DMS 273 (cell line): Measurements from ENCODE around the gene THYN1.
"Not testable (repeated sequence)": the region's sequence is repeated elsewhere in the genome, so short reads cannot be mapped to it uniquely, and the experiment has no call there.

Experiments used
- DNase-seq: peaks from one replicate; lab custom pipeline; 2025; ENCODE audit not compliant: unreplicated experiment; lab: John Stamatoyannopoulos, UW

Gene THYN1

GRCh38 chr11:134253188-134253993 is at the start of gene THYN1, which contains the start of gene ACAD8:
THYN1 (minus strand) TSS chr11:134253352; CDS start chr11:134252882, 470 bp downstream.
ACAD8 (plus strand) TSS chr11:134253568; CDS start chr11:134253601, 33 bp downstream.
- DNase-seq = peak; percentile 98

DNA sequence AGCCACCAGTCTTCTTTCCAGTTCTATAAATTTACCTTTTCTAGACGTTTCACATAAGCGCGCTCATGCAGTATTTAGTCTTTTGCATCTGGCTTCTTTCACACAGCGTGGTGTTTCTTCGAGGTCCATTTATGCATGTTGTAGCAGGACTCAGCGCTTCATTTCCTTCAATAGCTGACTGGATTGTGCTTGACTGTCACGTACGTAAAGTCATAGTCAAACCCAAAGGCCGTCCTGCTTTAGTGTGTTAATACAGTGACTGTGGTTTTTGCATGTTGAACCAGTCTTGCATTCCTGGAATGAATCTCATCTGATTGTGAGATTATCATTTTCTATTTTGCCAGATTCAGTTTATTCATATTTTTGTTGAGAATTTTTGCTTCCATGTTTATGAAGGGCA is 41.5 kb upstream of the THYN1 start:
- DNase-seq = no peak

DNA sequence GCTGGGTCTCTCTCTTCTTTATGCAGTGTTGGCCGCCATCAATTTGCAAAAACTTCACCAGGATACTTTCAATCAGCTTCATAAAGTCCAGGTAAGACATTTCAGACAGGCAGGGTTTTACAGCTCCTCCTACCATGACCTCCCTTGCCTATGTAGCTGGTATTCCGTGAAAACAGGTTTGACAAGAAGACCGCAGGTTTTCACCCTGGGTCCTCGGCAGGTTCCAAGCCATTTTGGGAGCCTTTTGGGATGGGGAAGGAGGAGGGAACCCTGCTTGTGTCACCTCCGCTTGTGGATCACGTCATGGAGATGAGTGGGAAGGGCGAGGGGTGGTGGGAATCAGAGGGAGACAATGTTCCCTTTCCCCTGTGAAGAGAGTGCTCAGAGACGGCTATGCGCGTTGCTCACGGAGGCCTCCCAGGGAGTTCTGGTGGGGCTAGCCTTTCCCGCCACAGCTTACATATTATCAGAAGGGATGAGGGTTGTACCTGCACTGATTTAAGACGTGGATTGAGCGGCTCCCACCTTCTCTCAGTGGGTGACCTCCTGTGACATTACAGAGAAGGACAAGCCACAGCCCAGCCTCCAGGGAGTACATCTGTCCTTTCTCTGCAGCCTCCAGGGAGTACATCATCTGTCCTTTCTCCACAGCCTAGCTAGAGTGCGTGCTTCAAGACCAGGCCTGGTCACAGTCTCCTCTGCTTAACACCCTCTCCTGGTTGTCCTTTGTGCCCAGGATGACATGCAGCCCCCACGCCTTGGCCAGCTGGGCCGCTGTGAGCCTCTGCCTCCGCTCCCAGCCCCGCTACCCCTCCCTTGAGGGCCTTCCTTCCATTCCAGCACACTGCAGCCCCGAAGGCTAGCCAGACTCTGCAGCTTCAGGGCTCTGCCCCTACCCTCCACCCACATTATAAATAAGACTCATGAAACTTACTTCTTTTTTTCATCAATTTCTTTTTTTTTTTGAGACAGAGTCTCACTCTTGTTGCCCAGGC is 40.3 kb upstream of the THYN1 start:
- no peak for DNase-seq

DNA sequence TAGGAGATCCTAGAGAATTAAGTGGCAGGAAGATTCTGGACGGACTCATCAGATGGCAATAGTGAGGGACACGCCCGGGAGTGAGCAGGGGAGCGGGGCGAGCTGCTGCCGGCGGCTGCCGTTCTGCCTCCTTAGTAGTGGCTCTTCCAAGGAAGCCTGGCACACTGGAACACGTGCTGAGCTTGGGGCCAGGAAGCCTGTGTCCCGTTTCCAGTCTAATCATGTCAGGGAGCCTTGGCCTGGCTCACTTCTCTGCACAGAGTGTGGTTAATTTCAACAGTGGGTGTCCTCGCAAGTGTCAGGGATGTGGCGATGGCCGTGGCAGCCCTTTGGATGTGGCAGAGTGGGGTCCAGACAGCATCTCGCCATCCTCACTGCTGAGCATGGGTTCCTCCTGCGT is 39.5 kb upstream of the THYN1 start:
- no peak for DNase-seq

- no peak for DNase-seq
These were observed 38.0 kb upstream of the THYN1 start for GRCh38 chr11:134291196-134291595.

- no peak for DNase-seq
These were observed 37.5 kb upstream of the THYN1 start for GRCh38 chr11:134290646-134291045.

DNA sequence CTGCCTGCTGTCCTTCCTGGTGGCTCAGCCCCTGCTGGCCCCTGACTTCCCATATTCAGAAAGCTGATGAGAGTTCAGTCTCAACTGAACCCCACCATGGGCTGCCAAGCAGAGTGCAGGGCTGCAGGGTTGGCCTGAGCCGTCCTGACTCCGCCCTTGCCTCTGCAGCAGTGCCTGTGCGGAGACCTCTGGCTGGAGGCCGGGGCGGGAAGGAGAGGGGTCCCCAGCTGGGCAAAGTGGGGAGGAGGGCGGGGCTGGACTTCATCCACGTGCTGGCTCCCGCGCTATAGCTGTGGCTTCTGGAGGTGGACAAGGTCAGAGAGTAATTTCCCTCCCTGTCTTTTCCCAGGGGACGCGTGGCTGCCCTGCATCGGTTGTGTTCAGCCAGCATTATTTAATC is 36.6 kb upstream of the THYN1 start:
- no peak for DNase-seq

GRCh38 chr11:134289167-134289566 is 36.0 kb upstream of the THYN1 start:
- no peak for DNase-seq

DNA sequence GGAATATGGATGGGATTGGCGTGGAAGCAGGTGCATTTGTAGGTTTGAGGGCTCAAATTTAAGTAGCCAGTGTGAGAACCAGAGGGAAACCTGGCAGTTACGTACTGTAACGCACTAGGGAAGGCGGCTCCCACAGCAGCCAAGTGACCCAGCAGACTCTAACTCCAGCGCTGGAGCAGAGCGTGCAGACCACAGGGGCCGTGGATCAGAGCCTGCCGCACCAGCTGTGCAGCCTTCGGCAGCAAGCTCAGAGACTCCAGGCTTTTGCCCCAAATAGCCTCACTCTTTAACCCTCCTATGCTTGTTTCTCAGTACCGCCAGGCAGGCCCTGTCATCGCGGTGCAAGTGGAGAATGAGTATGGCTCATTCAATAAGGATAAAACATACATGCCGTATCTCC is 35.3 kb upstream of the THYN1 start:
- DNase-seq = no peak

DNA sequence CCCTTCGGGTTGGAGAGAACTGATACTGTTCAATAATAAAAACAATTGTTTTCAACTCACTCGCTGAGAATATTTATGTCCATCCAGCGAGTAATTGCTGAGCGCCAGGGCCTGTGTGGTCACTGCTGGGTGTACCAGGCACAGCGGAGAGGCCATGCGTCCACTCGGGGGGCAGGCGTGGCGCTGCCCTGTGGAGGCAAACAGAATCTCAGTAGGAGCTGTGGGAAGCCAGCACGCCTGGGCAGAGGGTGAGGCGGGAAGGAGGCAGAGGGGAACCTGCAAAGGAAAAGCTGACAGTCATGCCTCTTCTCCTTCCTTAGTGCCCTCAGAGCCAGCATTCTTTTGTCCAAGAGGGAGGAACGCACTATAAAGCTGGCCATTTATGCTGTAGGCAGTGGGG is 34.4 kb upstream of the THYN1 start:
- DNase-seq = no peak

DNA sequence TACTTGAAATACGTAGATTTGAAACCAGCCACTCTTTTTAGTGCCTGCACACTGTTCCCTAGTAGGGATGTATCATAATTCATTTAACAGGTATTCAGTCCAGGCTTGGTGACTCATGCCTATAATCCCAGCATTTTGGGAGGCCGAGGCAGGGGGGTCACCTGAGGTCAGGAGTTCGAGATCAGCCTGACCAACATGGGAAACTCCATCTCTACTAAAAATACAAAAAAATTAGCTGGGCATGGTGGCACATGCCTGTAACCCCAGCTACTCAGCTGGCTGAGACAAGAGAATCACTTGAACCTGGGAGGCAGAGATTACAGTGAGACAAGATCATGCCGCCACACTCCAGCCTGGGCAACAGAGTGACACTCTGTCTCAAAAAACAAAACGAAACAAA is 31.2 kb upstream of the THYN1 start:
- not testable (repeated sequence) for DNase-seq

DNA sequence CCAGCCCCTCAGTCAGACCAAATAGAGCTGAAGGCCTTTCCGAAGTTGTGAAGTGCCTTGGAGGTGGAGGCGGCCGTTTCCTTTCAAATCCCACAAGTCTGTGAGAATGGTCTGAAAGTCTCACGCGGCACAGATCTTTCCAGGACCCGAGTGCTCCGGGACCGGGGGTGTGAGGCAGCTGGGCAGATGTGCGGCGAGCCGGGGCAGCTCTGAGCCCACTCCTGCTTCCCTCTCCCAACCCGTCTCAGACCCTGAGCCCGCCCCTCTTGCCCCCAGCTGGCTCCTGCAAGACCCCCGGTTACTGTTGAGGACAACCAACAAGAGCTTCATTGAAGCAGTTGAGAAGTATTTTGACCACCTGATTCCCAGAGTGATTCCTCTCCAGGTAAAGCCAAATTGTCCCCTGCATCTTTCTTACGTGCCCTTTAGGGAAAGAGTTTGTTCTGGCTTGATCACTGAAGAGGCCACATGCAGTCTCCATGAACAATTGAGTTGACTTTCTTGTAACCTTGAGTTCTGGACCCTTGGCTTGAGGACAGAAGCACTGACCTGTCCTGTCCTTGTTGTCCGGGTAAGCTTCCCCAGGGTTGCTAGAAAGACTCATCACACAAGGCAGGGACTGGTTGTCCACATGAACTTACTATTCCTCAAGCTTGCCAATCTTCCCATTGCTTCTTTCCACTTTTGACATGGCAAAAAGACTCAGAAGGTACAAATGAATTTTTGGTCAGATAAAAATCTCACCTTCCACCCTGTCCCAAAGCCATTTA is 30.5 kb upstream of the THYN1 start:
- DNase-seq = no peak

GRCh38 chr11:134282121-134283045 is 29.2 kb upstream of the THYN1 start:
- DNase-seq = no peak

DNA sequence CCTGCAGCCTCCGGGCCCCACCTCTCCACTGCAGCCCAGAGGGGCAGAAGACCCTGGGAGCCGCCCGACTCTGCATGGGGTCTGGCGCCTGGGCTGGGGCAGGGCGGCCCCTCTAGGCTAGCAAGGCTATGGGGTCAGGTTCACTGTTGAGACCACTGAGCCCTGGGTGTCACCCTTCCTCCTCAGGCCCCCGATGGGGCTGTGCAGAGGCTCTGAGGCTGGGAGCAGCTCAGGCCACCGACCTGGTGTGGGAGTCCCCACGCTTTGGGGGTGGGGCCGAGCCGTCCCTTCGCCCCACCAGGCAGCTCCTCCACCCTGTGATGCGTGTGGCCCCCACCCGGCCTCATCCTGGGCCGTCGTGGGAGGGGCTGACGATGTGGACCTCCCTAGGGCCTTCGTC is 28.5 kb upstream of the THYN1 start:
- DNase-seq = not testable (repeated sequence)

DNA sequence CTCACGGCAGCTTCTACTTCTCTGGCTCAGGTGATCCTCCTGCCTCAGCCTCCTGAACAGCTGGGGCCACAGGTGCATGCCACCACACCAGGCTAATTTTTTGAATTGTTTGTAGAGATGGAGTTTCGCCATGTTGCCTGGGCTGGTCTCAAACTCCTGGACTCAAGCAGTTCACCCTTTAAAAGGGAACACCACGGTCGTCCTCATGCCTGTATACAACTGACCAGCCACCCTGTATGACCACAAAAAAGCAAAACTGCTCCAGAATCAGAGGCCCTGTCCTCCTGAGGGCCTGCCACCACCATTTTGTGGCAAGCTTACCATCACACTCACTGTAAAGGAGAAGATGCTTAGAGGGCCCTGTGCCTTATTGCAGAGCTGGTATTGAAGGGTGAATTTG is 25.2 kb upstream of the THYN1 start:
- DNase-seq = no peak

DNA sequence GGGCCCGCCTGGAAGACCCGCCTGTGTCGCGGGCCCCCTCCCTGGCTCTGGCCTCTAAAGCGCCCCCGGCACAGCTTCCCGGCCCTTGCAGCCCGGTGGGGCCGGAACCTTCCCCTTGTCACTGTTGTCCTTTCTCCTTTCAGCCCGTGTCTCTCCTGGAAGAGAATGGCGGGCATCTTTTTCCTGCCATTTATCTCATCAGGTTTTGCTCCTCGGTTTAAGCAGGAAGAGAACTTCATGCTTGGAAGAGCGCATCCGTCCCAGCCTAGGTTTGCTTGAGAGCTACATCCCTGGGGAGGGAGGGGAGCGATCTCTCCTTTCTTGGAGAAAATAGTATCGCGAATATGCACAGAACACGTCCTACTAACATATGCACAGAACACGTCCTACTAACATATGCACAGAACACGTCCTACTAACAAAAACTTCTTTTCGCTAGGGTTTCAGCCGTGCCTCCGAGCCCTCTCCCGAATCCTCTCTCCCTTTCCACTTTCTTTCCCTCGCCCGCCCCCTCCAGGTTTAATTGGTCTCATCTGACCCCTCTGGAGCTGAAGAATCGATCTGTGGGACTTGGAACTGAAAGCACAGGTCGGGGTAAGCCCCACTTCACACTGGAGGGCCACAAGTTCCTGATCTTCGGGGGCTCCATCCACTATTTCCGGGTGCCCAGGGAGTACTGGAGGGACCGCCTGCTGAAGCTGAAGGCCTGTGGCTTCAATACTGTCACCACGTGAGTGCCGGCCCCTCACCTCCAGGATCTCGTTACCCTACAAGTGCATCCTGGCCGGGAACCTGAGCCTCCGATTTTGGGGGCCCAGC is 24.2 kb upstream of the THYN1 start:
- no peak for DNase-seq

GRCh38 chr11:134276396-134277182 is 23.4 kb upstream of the THYN1 start:
- DNase-seq = no peak
